CD4-positive, alpha-beta T cell (primary cell): Measurements from ENCODE around the gene WWOX. TPM values are rescaled to one million over a fixed set of nuclear protein-coding genes. Genes with fewer than 3 reads are reported as not detected.

Source experiments
- ATAC-seq: fragments of 200-7000 bp; cut with Tn5 transposase; one replicate; pipeline ENCODE4 v1.10.0; 2022; ENCODE audit warnings: mild to moderate bottlenecking; ENCODE audit not compliant: poor library complexity
- CTCF ChIA-PET: fragments of 350-600 bp; sonication (Branson Sonifier 250); formaldehyde crosslinking; loops from one replicate; lab custom pipeline; 2021; ENCODE audit warnings: antibody characterized with exemption, inconsistent platforms; lab: Charles Lee
- POLR2A ChIA-PET: fragments of 350-600 bp; sonication (Branson Sonifier 250); formaldehyde crosslinking; loops from one replicate; lab custom pipeline; 2021; ENCODE audit warnings: antibody characterized with exemption, inconsistent platforms; lab: Charles Lee
- DNase-seq, 14 experiments: peaks; one replicate each; pipeline ENCODE4 v3.0.0-alpha.2; 2013 to 2020; ENCODE audit warnings: mixed read lengths in 2 of 14
- H3K27ac ChIP-seq, 2 donors: one replicate each; pipeline versions ENCODE4 v1.5.1 to v1.7.0; 2013; ENCODE audit warnings: low read length in 2 of 2, low read depth in 1 of 2, mild to moderate bottlenecking in 1 of 2
- H3K27me3 ChIP-seq, 2 experiments: 1 replicate in 1 of 2; 2 replicates in 1 of 2; pipeline versions ENCODE4 v1.6.1 to v1.7.0; 2013; ENCODE audit warnings: low read length in 2 of 2, control low read depth in 1 of 2, mild to moderate bottlenecking in 1 of 2, moderate library complexity in 1 of 2; ENCODE audit not compliant: insufficient read depth in 2 of 2, control insufficient read depth in 1 of 2
- H3K36me3 ChIP-seq: one replicate; pipeline ENCODE4 v1.6.1; 2013; ENCODE audit warnings: low read length, control low read depth; ENCODE audit not compliant: insufficient read depth
- H3K4me1 ChIP-seq: one replicate; pipeline ENCODE4 v1.6.1; 2013; ENCODE audit warnings: low read length, control low read depth; ENCODE audit not compliant: insufficient read depth
- H3K4me3 ChIP-seq: one replicate; pipeline ENCODE4 v1.5.1; 2013; ENCODE audit warnings: mild to moderate bottlenecking, low read length, moderate library complexity
- H3K9me3 ChIP-seq, 2 experiments: 1 replicate in 1 of 2; 2 replicates in 1 of 2; pipeline versions ENCODE4 v1.6.1 to v1.7.0; 2013; ENCODE audit warnings: low read length in 2 of 2, mild to moderate bottlenecking in 2 of 2, control low read depth in 1 of 2, moderate library complexity in 1 of 2; ENCODE audit not compliant: control insufficient read depth in 1 of 2, insufficient read depth in 1 of 2
- H3K27ac Mint-ChIP-seq: one replicate; pipeline ENCODE4 v1.8.0; 2020; ENCODE audit warnings: mixed read lengths
- H3K27me3 Mint-ChIP-seq: one replicate; pipeline ENCODE4 v1.8.0; 2021; ENCODE audit warnings: mixed read lengths
- H3K36me3 Mint-ChIP-seq: one replicate; pipeline ENCODE4 v1.8.0; 2021; ENCODE audit warnings: low read depth, mixed read lengths
- H3K4me1 Mint-ChIP-seq: one replicate; pipeline ENCODE4 v1.8.0; 2021; ENCODE audit warnings: low read depth, mixed read lengths
- H3K4me3 Mint-ChIP-seq: one replicate; pipeline ENCODE4 v1.8.0; 2020; ENCODE audit warnings: mild to moderate bottlenecking, mixed read lengths
- H3K9me3 Mint-ChIP-seq: one replicate; pipeline ENCODE4 v1.8.0; 2020; ENCODE audit warnings: mixed read lengths
- CTCF ChIP-seq: fragments of 200-600 bp; IDR thresholded peaks from one replicate; pipeline ENCODE4 v1.8.0; 2022; ENCODE audit warnings: antibody characterized with exemption, mild to moderate bottlenecking
- intact Hi-C, 2 experiments: fragments of 100-400 bp; cut with DNase I in 1 of 2; cut with micrococcal nuclease in 1 of 2; formaldehyde crosslinking; loops; one replicate each; pipeline versions ENCODE4 v1.15.1 to v1.9.0; 2023 to 2025; cut with DNase I, micrococcal nuclease
- total RNA-seq, 174 experiments: library from RNA in 2 of 174; stranded (reverse) in 2 of 174; gene quantifications; one replicate each; pipeline ENCODE4 v1.2.3 and lab custom pipeline; 2021 to 2026

The WWOX gene
- total RNA-seq, 2 experiments from 2014 or later, result 19.3 to 21.7 TPM

DNA sequence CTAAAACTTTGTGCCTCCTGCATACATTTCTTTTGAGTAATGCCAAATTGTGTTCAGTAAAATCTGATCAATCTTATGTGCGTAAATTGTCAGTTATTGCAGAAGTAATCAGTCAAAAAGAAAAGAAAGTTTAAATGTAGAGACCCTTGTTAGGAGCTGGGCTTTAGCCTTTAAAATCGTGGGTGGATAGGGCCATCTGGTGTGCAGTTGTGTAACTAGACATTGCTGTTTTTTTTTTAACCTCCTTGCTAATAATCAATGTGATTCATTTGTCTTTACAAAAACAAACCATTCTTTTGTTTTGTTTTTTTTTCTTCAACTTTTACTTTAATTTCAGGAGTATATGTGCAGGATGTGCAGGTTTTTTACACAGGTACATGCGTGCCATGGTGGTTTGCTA is 5.3 kb upstream of the WWOX start:
- Mint-ChIP-seq H3K36me3 (no peaks in the 10 kb centered on the region), H3K4me3 (no peak overlapping the region), H3K27ac (no peak overlapping the region), H3K4me1 (peaks cover 6% of the 10 kb centered on the region), H3K9me3 (peaks cover 2% of the 10 kb centered on the region), H3K27me3 (peaks cover 13% of the 10 kb centered on the region)
- no peak for TF ChIP-seq CTCF
- Histone ChIP-seq H3K9me3 (no peaks in the 10 kb centered on the region), H3K27me3 (peaks cover 0 to 6% of the 10 kb centered on the region in 2 experiments), H3K27ac (no peak overlapping the region), H3K4me3 (no peak overlapping the region), H3K4me1 (peaks cover 8% of the 10 kb centered on the region), H3K36me3 (no peaks in the 10 kb centered on the region)
- ChIA-PET CTCF (no interaction called here), POLR2A (no interaction called here)
- intact Hi-C loops, result loop anchor here (10.0 kb wide), 1 partner anchor 879 kb away; no protein-coding TSS in a partner anchor
- ATAC-seq (no peak), DNase-seq (no peak)

DNA sequence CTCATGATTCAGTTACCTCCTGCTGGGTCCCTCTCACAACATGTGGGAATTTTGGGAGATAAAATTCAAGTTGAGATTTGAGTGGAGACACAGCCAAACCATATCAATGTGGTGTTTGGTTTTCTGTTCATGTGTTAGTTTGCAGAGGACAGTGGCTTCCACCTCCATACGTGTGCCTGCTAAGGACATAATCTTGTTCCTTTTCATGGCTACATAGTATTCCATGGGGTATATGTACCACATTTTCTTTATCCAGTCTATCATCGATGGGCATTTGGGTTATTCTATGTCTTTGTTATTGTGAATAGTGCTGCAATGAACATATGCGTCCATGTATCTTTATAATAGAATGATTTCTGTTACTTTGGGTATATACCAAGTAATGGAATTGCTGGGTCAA is 4.5 kb upstream of the WWOX start:
- POLR2A ChIA-PET, result no interaction called here
- Mint-ChIP-seq H3K4me1 (peaks cover 11% of the 10 kb centered on the region), H3K36me3 (no peaks in the 10 kb centered on the region), H3K4me3 (no peak overlapping the region), H3K9me3 (peaks cover 2% of the 10 kb centered on the region), H3K27me3 (peaks cover 13% of the 10 kb centered on the region), H3K27ac (no peak overlapping the region)
- CTCF ChIA-PET, result no interaction called here
- H3K27ac ChIP-seq, result no peak overlapping the region
- H3K9me3 ChIP-seq, result no peaks in the 10 kb centered on the region
- H3K4me1 ChIP-seq, result peaks cover 13% of the 10 kb centered on the region
- no peak for TF ChIP-seq CTCF
- no peak for ATAC-seq
- peaks cover 0 to 6% of the 10 kb centered on the region in 2 experiments for H3K27me3 ChIP-seq
- DNase-seq, result no peak
- H3K4me3 ChIP-seq, result no peak overlapping the region
- no peaks in the 10 kb centered on the region for H3K36me3 ChIP-seq
- intact Hi-C loops, result loop anchor here (5.0 to 10.0 kb wide), 2 partner anchors 880 to 903 kb away; partner anchors contain the start of gene MON1B (in 1 of the 2)

DNA sequence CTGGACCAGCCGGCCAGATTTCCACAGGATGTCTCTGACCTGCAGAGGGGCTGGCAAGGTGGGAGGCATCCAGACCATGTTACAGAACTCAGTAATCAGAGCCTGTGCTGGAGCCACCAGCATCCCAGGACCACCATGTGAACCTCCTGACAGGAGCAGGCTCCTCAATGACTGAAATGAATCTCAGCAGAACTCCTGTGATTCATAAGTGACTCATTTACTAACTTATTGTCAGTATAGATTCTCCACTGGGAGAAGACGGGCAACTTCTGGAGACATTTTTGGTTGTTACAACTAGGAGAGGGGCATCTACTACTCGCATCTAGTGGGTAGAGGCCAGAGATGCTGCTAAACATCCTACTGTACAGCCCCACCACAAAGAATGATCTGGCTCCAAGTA is 3.1 kb upstream of the WWOX start:
- ChIA-PET CTCF (no interaction called here), POLR2A (no interaction called here)
- Histone ChIP-seq H3K27ac (no peak overlapping the region), H3K4me3 (no peak overlapping the region), H3K4me1 (peaks cover 20% of the 10 kb centered on the region), H3K9me3 (no peaks in the 10 kb centered on the region), H3K36me3 (no peaks in the 10 kb centered on the region), H3K27me3 (peaks cover 0 to 6% of the 10 kb centered on the region in 2 experiments)
- H3K27me3 Mint-ChIP-seq, result peaks cover 13% of the 10 kb centered on the region
- intact Hi-C loops, result loop anchor here (5.0 to 10.0 kb wide), 2 partner anchors 882 to 904 kb away; partner anchors contain the start of gene MON1B (in 1 of the 2)
- no peak overlapping the region for H3K4me3 Mint-ChIP-seq
- H3K9me3 Mint-ChIP-seq, result peaks cover 2% of the 10 kb centered on the region
- no peaks in the 10 kb centered on the region for H3K36me3 Mint-ChIP-seq
- ATAC-seq (no peak), DNase-seq (no peak)
- H3K27ac Mint-ChIP-seq, result no peak overlapping the region
- peaks cover 19% of the 10 kb centered on the region for H3K4me1 Mint-ChIP-seq
- TF ChIP-seq CTCF, result no peak
